RKO (cell line): ENCODE data around the gene CYTH2.

Experiments
- DNase-seq: peaks from one replicate; pipeline ENCODE4 v3.0.0-alpha.2; 2016; ENCODE audit warnings: low spot score

CYTH2 gene

GRCh38 chr19:48493718-48494401 is 24.7 kb downstream of the CYTH2 start:
- no peak for DNase-seq

GRCh38 chr19:48495396-48495795 is 26.2 kb downstream of the CYTH2 start:
- DNase-seq: no peak

GRCh38 chr19:48496959-48497727 is 28.0 kb downstream of the CYTH2 start:
- no peak for DNase-seq

- DNase-seq: no peak
Observed at GRCh38 chr19:48497728-48498594, 28.8 kb downstream of the CYTH2 start.

- no peak for DNase-seq
Observed at GRCh38 chr19:48498595-48499311, 29.6 kb downstream of the CYTH2 start.

GRCh38 chr19:48499316-48500090 is 30.3 kb downstream of the CYTH2 start:
- DNase-seq: no peak

GRCh38 chr19:48500830-48501493 is 31.8 kb downstream of the CYTH2 start:
- DNase-seq: no peak

- peak; percentile 43 for DNase-seq
Observed at GRCh38 chr19:48501494-48502349, 32.6 kb downstream of the CYTH2 start.

GRCh38 chr19:48502350-48503018 is 33.3 kb downstream of the CYTH2 start:
- no peak for DNase-seq

GRCh38 chr19:48506138-48506733 is 37.1 kb downstream of the CYTH2 start:
- peak; percentile 73 for DNase-seq

GRCh38 chr19:48507911-48508439 is 38.8 kb downstream of the CYTH2 start:
- no peak for DNase-seq

GRCh38 chr19:48508729-48509411 is 39.7 kb downstream of the CYTH2 start:
- no peak for DNase-seq

- peak; percentile 54 for DNase-seq
Observed at GRCh38 chr19:48509467-48510194, 40.5 kb downstream of the CYTH2 start.

GRCh38 chr19:48510421-48511268 is 41.5 kb downstream of the CYTH2 start:
- DNase-seq: peak; percentile 60

- no peak for DNase-seq
Observed at GRCh38 chr19:48511321-48511731, 42.2 kb downstream of the CYTH2 start.
